CD4-positive, alpha-beta memory T cell (primary cell): ENCODE results near the gene SLAIN2. TPM values are rescaled to one million over a fixed set of nuclear protein-coding genes. Genes with fewer than 3 reads are reported as not detected.
A peak's percentile ranks its signal among the peaks of the same experiment; 100 is the strongest.

ENCODE experiments used
- CTCF ChIA-PET: fragments of 350-600 bp; sonication (Branson Sonifier 250); formaldehyde crosslinking; loops from one replicate; lab custom pipeline; 2021; ENCODE audit warnings: inconsistent platforms; ENCODE audit not compliant: partially characterized antibody; lab: Charles Lee
- POLR2A ChIA-PET: fragments of 350-600 bp; sonication (Branson Sonifier 250); formaldehyde crosslinking; loops from one replicate; lab custom pipeline; 2021; ENCODE audit not compliant: partially characterized antibody; lab: Charles Lee
- DNase-seq, 5 donors: peaks; one replicate each; pipeline versions ENCODE4 v3.0.0 to v3.0.0-alpha.2; 2020 to 2022; ENCODE audit warnings: mixed read lengths in 1 of 5
- H3K27ac ChIP-seq: one replicate; pipeline ENCODE4 v1.7.0; 2013; ENCODE audit warnings: low read depth, low read length
- H3K27me3 ChIP-seq: 2 replicates; pipeline ENCODE4 v1.7.0; 2013; ENCODE audit warnings: mild to moderate bottlenecking, low read length, moderate library complexity; ENCODE audit not compliant: insufficient read depth
- H3K36me3 ChIP-seq: 2 replicates; pipeline ENCODE4 v1.7.0; 2013; ENCODE audit warnings: mild to moderate bottlenecking, low read length, moderate library complexity; ENCODE audit not compliant: insufficient read depth
- H3K4me1 ChIP-seq: 2 replicates; pipeline ENCODE4 v1.7.0; 2013; ENCODE audit warnings: mild to moderate bottlenecking, low read length, moderate library complexity; ENCODE audit not compliant: insufficient read depth
- H3K4me3 ChIP-seq, 2 donors: one replicate each; pipeline ENCODE4 v1.7.0; 2013; ENCODE audit warnings: low read length in 2 of 2, mild to moderate bottlenecking in 1 of 2
- H3K9me3 ChIP-seq, 2 donors: one replicate each; pipeline ENCODE4 v1.7.0; 2013; ENCODE audit warnings: low read length in 2 of 2, control low read depth in 1 of 2; ENCODE audit not compliant: control insufficient read depth in 1 of 2
- H3K27ac Mint-ChIP-seq, 7 donors: one replicate each; pipeline ENCODE4 v1.8.0; 2020 to 2021; ENCODE audit warnings: mixed read lengths in 7 of 7, mild to moderate bottlenecking in 6 of 7, inconsistent platforms in 3 of 7, moderate library complexity in 3 of 7
- H3K27me3 Mint-ChIP-seq, 2 donors: one replicate each; pipeline ENCODE4 v1.8.0; 2020 to 2021; ENCODE audit warnings: mixed read lengths in 2 of 2
- H3K36me3 Mint-ChIP-seq, 2 donors: one replicate each; pipeline ENCODE4 v1.8.0; 2020 to 2021; ENCODE audit warnings: mixed read lengths in 2 of 2, inconsistent platforms in 1 of 2, mild to moderate bottlenecking in 1 of 2
- H3K4me1 Mint-ChIP-seq, 4 donors: one replicate each; pipeline ENCODE4 v1.8.0; 2020 to 2021; ENCODE audit warnings: mixed read lengths in 4 of 4, mild to moderate bottlenecking in 1 of 4
- H3K4me3 Mint-ChIP-seq, 8 donors: one replicate each; pipeline ENCODE4 v1.8.0; 2020 to 2021; ENCODE audit warnings: mixed read lengths in 8 of 8, mild to moderate bottlenecking in 7 of 8, moderate library complexity in 6 of 8, inconsistent platforms in 3 of 8
- H3K9me3 Mint-ChIP-seq, 8 donors: one replicate each; pipeline ENCODE4 v1.8.0; 2020 to 2021; ENCODE audit warnings: mixed read lengths in 8 of 8, mild to moderate bottlenecking in 5 of 8, inconsistent platforms in 3 of 8, moderate library complexity in 1 of 8
- intact Hi-C: fragments of 100-400 bp; cut with micrococcal nuclease; formaldehyde crosslinking; loops from one replicate; pipeline ENCODE4 v1.15.1; 2023
- polyA plus RNA-seq, 2 donors: library from polyadenylated mRNA; unstranded; fragments of 300-500 nt; fragmentation: Illumina TruSeq; gene quantifications; one replicate each; pipeline ENCODE4 v1.2.3, GENCODE V29; 2021
- total RNA-seq, 2 experiments: library from RNA; stranded (reverse); gene quantifications; one replicate each; pipeline ENCODE4 v1.2.3, GENCODE V29; 2021

Gene SLAIN2
- total and polyA plus RNA-seq, 4 experiments from 2014 or later = 24.2 to 87.5 (median 55.8) TPM

DNA sequence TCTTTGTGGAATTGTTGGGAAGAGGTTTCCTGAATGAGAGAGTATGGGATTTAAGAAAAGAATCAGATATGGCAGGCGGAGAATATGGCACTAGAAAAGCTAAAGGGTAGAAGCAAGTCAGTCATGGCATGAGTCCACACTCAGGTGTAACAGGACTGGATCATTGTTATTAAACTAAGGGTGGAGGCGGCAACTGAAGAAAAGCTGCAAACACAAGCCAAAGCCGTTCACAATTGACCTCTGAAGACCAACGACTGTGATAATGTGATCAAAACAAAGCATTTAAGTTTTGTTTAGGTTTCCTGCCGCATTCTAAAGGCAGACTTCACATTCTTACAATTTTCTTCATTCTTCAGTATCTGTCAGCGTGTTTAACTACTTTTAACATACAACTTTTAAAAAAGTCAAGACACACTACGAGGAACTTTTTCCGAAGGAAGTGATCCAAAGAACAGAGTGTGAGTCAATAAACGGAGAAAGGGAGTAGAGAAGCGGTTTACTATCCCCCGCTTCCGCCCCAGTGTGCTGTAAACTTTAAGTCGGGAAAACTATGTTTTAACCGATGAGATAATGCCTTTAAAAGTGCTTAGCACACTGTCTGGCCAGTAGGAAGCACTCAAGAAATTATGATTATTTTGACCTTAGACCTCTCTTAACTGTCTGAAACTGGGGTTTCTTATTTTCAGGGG, 909 bp upstream of the SLAIN2 start:
- Mint-ChIP-seq H3K27me3 (no peaks in the 10 kb centered on the region), H3K36me3 (peaks cover 0 to 10% of the 10 kb centered on the region in 2 donors), H3K4me1 (peaks cover 30 to 53% (median 37%) of the 10 kb centered on the region in 4 donors), H3K4me3 (peak overlapping the region; percentile 92 to 98 (median 96)), H3K27ac (peak overlapping the region; percentile 91 to 98 (median 97)), H3K9me3 (peaks cover 0 to 1% (median 0%) of the 10 kb centered on the region in 8 donors)
- H3K27ac ChIP-seq = peak overlapping the region; percentile 89
- ChIA-PET POLR2A (interaction anchor here (2.0 to 2.9 kb wide), 4 partner anchors 11 to 439 kb away, joined by 7 to 14 read pairs (median 12); partner anchors contain the start of gene FRYL), CTCF (no interaction called here)
- intact Hi-C loops = loop anchor here (1.0 to 10.0 kb wide), 6 partner anchors 24 to 853 kb away; partner anchors contain the start of genes ATP10D, OCIAD1, OCIAD2 and SLC10A4
- H3K4me3 ChIP-seq = peak overlapping the region; percentile 68 to 79
- H3K27me3 ChIP-seq = no peaks in the 10 kb centered on the region
- H3K4me1 ChIP-seq = peaks cover 45% of the 10 kb centered on the region
- DNase-seq = peak in 1 of 5 donors; percentile 67
- H3K9me3 ChIP-seq = no peaks in the 10 kb centered on the region
- no peaks in the 10 kb centered on the region for H3K36me3 ChIP-seq

DNA sequence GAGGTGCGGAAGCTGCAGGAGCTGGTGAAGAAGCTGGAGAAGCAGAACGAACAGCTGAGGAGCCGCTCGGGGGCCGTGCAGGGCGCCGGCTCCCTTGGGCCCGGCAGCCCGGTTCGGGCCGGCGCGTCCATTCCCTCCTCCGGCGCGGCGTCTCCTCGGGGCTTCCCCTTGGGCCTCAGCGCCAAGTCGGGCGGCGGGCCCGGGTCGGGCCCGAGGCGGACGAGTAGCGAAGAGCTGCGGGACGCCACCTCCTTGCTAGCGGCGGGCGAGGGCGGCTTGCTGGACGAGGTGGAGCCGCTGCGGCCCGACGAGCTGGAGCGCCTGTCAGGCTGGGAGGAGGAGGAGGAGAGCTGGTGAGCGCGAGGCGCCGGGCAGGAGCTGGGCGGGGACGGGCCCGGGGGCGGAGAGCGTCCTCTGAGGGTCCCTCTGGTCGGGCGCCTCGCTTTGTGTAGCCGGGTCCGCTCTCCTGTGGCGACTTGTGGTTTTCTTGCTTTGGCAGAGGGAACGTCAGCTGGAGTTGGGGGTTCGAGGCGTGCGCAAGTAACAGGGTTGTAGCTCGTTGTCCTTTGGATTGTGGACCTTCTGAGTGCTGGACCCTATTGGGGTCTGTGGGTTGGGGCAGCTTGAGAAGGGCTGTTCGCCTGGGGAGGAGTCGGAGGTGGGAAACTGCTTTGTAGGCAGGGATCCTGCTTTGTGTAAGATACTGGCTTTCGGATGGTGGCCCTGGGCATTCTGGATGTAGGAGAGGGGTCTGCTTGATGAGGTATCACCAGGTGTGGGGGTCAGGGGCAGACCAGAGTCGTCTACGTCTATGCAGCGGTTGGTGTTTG, 662 bp downstream of the SLAIN2 start:
- H3K36me3 ChIP-seq = no peaks in the 10 kb centered on the region
- intact Hi-C loops = loop anchor here (1.0 to 10.0 kb wide), 9 partner anchors 73 to 879 kb away; partner anchors contain the start of genes ATP10D, COMMD8, FRYL and NFXL1
- POLR2A ChIA-PET = interaction anchor here (0.6 to 2.9 kb wide), 10 partner anchors 10 to 536 kb away, joined by 3 to 14 read pairs (median 3); partner anchors contain the start of genes FRYL and NFXL1
- peak overlapping the region; percentile 68 to 90 for H3K4me3 ChIP-seq
- peak overlapping the region; percentile 89 for H3K27ac ChIP-seq
- Mint-ChIP-seq H3K36me3 (peaks cover 0 to 14% of the 10 kb centered on the region in 2 donors), H3K4me3 (peak overlapping the region; percentile 94 to 98 (median 97)), H3K4me1 (peaks cover 41 to 66% (median 50%) of the 10 kb centered on the region in 4 donors), H3K9me3 (peaks cover 0 to 1% (median 0%) of the 10 kb centered on the region in 8 donors), H3K27ac (peak overlapping the region; percentile 97 to 100 (median 98)), H3K27me3 (no peaks in the 10 kb centered on the region)
- DNase-seq = peak; percentile 2 to 47 (median 8)
- H3K9me3 ChIP-seq = no peaks in the 10 kb centered on the region
- CTCF ChIA-PET = interaction anchor here (0.6 to 1.7 kb wide), 6 partner anchors 11 to 211 kb away, joined by 3 to 6 read pairs (median 3); no protein-coding TSS in a partner anchor
- H3K4me1 ChIP-seq = peaks cover 61% of the 10 kb centered on the region
- H3K27me3 ChIP-seq = no peaks in the 10 kb centered on the region

DNA sequence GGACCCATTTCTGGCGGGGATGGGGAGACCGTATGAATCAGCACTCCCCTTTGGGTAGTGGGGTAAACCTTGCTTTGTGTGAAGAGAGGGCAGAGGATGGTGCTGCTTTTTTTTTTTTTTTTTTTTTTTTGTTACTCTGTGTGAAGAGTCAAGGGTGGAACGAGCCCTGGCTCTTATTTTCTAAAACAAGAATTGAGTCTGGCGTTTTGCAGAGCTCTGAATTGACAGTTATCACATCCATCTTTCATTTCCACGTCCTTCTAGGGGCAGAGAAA, 1.2 kb downstream of the SLAIN2 start:
- Mint-ChIP-seq H3K27ac (peak overlapping the region; percentile 85 to 98 (median 94)), H3K27me3 (no peaks in the 10 kb centered on the region), H3K9me3 (peaks cover 0 to 1% (median 0%) of the 10 kb centered on the region in 8 donors), H3K4me1 (peaks cover 41 to 68% (median 51%) of the 10 kb centered on the region in 4 donors), H3K36me3 (peaks cover 0 to 14% of the 10 kb centered on the region in 2 donors), H3K4me3 (peak overlapping the region; percentile 89 to 98 (median 97))
- DNase-seq = peak in 1 of 5 donors; percentile 10
- Histone ChIP-seq H3K4me3 (peak overlapping the region; percentile 68 to 90), H3K27me3 (no peaks in the 10 kb centered on the region), H3K27ac (peak overlapping the region; percentile 89), H3K9me3 (no peaks in the 10 kb centered on the region), H3K4me1 (peaks cover 63% of the 10 kb centered on the region), H3K36me3 (no peaks in the 10 kb centered on the region)
- intact Hi-C loops = loop anchor here (5.0 to 10.0 kb wide), 3 partner anchors 140 to 855 kb away; partner anchors contain the start of genes ATP10D, OCIAD2 and SLC10A4
- CTCF ChIA-PET = interaction anchor here (1.1 to 1.7 kb wide), 5 partner anchors 11 to 211 kb away, joined by 3 to 4 read pairs (median 3); no protein-coding TSS in a partner anchor
- POLR2A ChIA-PET = interaction anchor here (0.7 to 2.9 kb wide), 5 partner anchors 9 to 213 kb away, joined by 3 to 14 read pairs (median 7); no protein-coding TSS in a partner anchor

DNA sequence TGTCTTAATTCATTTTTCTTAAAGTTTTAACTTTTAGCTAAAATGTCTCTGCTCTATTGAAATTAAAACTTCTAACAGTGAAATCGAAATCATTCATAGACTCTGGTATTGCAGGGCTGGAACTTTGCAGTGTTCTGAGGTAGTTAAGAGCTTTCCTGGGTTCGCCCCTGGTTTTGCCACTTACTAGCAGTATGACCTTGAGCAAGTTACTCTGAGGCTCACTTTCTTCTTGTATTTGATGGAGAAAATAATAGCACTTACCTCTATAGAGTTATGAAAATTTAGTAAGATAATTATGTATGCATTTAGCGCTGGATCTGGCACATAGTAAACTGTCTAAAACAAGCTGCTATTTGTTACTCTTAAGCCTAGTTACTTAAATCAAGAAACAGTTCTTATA, 1.7 kb downstream of the SLAIN2 start:
- H3K4me3 ChIP-seq = peak overlapping the region in 1 of 2 donors; percentile 68
- Mint-ChIP-seq H3K27me3 (no peaks in the 10 kb centered on the region), H3K4me1 (peaks cover 46 to 73% (median 55%) of the 10 kb centered on the region in 4 donors), H3K9me3 (peaks cover 0 to 1% (median 0%) of the 10 kb centered on the region in 8 donors), H3K27ac (peak overlapping the region; percentile 32 to 98 (median 83)), H3K36me3 (peaks cover 0 to 14% of the 10 kb centered on the region in 2 donors), H3K4me3 (peak overlapping the region; percentile 89 to 98 (median 97))
- POLR2A ChIA-PET = interaction anchor here (0.7 to 2.4 kb wide), 2 partner anchors 205 to 214 kb away, joined by 3 to 7 read pairs; no protein-coding TSS in a partner anchor
- H3K9me3 ChIP-seq = no peaks in the 10 kb centered on the region
- no peak for DNase-seq
- no peaks in the 10 kb centered on the region for H3K27me3 ChIP-seq
- H3K27ac ChIP-seq = no peak overlapping the region
- intact Hi-C loops = loop anchor here (5.0 to 10.0 kb wide), 3 partner anchors 139 to 856 kb away; partner anchors contain the start of genes ATP10D, OCIAD2 and SLC10A4
- CTCF ChIA-PET = interaction anchor here (0.6 to 1.7 kb wide), 4 partner anchors 10 to 89 kb away, joined by 3 to 4 read pairs (median 4); no protein-coding TSS in a partner anchor
- H3K4me1 ChIP-seq = peaks cover 67% of the 10 kb centered on the region
- H3K36me3 ChIP-seq = no peaks in the 10 kb centered on the region

DNA sequence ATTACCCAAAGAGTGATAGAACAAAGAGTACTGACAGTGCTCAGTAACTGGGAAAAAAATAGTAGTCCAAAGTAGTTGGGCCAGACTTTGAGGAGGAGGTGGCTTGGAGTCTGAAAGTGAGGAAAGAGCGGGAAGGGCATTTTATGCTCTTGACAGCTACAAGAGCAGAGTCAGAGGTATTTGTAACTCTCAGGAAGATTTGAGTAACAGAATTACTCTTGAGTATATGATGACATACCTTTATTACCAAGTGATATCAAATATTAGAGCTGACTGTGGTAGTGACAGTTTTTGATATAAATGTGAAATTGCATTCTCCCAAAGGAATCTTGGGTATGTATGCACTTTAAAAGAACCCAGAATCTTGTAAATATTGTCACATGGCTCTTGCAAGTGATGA, 2.2 kb downstream of the SLAIN2 start:
- Histone ChIP-seq H3K4me1 (peaks cover 72% of the 10 kb centered on the region), H3K36me3 (no peaks in the 10 kb centered on the region), H3K27ac (no peak overlapping the region), H3K4me3 (no peak overlapping the region), H3K27me3 (no peaks in the 10 kb centered on the region), H3K9me3 (no peaks in the 10 kb centered on the region)
- CTCF ChIA-PET = interaction anchor here (0.6 to 1.7 kb wide), 4 partner anchors 10 to 89 kb away, joined by 3 to 4 read pairs (median 4); no protein-coding TSS in a partner anchor
- Mint-ChIP-seq H3K27ac (peak overlapping the region in 5 of 7 donors; percentile 1 to 97 (median 33)), H3K4me3 (peak overlapping the region; percentile 89 to 98 (median 97)), H3K27me3 (no peaks in the 10 kb centered on the region), H3K4me1 (peaks cover 46 to 78% (median 59%) of the 10 kb centered on the region in 4 donors), H3K9me3 (no peaks in the 10 kb centered on the region), H3K36me3 (peaks cover 0 to 14% of the 10 kb centered on the region in 2 donors)
- intact Hi-C loops = loop anchor here (5.0 to 10.0 kb wide), 3 partner anchors 139 to 856 kb away; partner anchors contain the start of genes ATP10D, OCIAD2 and SLC10A4
- POLR2A ChIA-PET = no interaction called here
- DNase-seq = no peak

DNA sequence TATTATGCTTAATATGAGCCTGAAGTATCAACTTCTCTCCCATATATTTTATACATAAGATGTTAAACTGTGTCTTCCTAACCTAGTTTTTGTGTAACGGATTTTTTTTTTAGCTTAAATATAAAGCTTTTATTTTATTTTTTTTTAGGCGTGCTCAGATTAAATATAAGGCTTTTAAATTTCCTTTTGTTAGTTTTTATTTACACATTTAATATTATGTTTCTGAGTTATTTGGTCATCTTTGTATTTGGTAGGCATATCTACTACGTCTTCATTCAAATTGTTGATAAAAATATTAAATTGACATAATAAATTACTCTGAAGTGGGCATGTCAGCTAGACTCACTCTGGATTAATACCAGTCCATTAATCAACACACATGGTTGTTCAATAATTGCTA, 4.2 kb downstream of the SLAIN2 start:
- no peaks in the 10 kb centered on the region for H3K27me3 Mint-ChIP-seq
- H3K4me3 Mint-ChIP-seq = peak overlapping the region in 2 of 8 donors; percentile 29 to 30
- no peaks in the 10 kb centered on the region for H3K36me3 ChIP-seq
- intact Hi-C loops = loop anchor here (10.0 kb wide), 1 partner anchor 559 kb away; the partner anchor contains the start of gene OCIAD2
- no peaks in the 10 kb centered on the region for H3K9me3 Mint-ChIP-seq
- H3K4me1 Mint-ChIP-seq = peaks cover 54 to 90% (median 68%) of the 10 kb centered on the region in 4 donors
- peaks cover 0 to 14% of the 10 kb centered on the region in 2 donors for H3K36me3 Mint-ChIP-seq
- no peaks in the 10 kb centered on the region for H3K9me3 ChIP-seq
- no peak for DNase-seq
- H3K27ac ChIP-seq = no peak overlapping the region
- ChIA-PET CTCF (no interaction called here), POLR2A (no interaction called here)
- no peaks in the 10 kb centered on the region for H3K27me3 ChIP-seq
- no peak overlapping the region for H3K27ac Mint-ChIP-seq
- peaks cover 79% of the 10 kb centered on the region for H3K4me1 ChIP-seq
- H3K4me3 ChIP-seq = no peak overlapping the region
